HG03095 (cell line): Measurements from ENCODE around the gene ALDH18A1.

Experiments
- ATAC-seq: cut with Tn5 transposase; IDR thresholded peaks from one replicate; pipeline ENCODE4 v1.9.1; 2021; ENCODE audit warnings: moderate library complexity; ENCODE audit not compliant: unreplicated experiment

ALDH18A1 gene

DNA sequence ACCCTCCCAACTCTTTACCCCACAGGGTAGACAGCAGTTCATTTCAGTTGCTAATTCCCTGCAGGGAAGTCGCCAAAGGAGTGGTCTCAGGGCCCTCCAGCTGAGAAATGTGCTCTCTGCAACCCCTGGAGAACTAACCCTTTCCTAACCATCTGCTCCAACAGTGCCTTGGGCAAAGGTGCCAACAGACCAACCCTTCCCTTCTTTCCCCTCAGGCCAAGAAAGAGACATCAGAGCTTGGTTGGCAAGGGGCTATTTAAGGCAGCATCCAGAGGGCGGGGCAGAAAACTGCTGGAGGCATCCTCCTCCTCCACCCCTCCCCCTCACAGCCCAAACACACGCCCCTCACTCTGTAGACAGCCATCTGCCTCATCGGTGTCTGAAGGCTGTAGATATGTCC, 97.0 kb downstream of the ALDH18A1 start:
- ATAC-seq: no peak

DNA sequence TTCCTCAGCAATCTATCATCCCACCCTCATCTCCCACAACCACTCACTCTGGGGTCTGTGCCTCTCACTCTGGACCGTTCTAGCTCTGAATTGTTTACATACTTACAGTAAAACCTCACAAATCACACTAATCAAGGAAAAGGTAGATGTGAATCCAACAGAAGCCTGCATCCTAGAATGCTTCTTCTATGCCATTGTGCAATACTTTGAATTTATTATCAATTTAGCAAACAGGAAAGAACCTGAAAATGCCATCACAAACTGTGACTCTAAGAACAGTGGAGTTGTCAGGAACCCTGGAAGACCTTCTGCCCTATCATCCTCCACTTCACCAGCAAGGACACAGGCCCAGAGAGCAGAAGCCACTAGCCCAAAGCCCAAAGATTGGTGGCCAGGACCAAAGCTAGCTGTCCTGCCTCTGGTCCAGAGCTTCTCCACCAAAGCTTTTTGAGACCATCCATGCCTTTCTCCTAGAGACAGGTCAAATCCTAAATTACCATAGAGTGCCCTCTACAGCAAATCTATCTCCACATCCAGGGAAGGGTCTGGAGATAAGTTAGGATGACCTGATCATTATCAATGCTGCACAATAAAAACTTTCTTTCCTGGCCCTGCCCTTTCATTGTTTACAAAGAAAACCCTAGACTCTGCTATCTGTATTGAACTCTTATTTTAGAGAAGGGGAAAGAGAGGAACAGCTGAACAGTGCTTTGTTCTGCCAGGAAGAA, 97.8 kb downstream of the ALDH18A1 start:
- ATAC-seq: no peak

DNA sequence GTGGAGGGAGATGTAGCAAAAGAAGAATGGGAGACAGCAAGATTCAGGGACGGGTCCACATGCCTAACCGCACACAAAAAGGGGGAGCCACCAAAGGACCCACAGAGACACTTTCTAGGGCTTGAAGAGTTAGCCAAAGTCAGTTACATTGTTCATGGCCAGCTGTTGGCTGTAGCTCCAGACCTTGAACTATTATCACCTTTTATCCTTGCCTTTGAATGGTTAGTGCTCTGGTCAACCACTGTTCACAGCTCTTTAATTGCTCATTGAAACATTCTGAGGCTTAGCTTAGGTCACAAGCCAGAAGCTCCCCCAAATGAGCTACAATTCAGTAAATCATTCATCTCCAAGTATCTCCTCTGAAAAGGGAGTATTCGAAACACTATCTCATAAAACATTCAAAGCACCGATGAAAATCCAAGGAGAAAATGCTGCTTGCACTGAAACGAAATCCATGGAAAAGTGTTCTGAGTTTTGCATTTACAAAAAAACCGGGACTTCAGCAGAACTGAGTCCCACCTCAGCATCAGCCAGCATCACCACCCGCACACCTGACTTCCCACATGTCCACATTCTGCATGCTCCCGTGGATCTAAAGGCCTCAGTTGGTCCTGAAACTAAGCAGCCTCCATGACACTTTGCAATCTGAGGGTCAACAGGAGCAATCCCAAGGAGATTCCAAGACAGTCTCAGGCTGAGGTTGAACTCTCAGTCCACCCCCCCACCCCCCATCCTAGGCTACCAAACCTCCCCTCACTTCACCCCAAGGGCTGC, 99.3 kb downstream of the ALDH18A1 start:
- no peak for ATAC-seq
